ENCODE measurements around the gene LRMDA. TPM values are rescaled to one million over a fixed set of nuclear protein-coding genes. Genes with fewer than 3 reads are reported as not detected.

LRMDA gene
- total and polyA plus RNA-seq, 2 of the 13 experiments (the other 11 are each of a cell fraction or from before 2014, with no cell fraction given) = 13.4 to 22.0 TPM

DNA sequence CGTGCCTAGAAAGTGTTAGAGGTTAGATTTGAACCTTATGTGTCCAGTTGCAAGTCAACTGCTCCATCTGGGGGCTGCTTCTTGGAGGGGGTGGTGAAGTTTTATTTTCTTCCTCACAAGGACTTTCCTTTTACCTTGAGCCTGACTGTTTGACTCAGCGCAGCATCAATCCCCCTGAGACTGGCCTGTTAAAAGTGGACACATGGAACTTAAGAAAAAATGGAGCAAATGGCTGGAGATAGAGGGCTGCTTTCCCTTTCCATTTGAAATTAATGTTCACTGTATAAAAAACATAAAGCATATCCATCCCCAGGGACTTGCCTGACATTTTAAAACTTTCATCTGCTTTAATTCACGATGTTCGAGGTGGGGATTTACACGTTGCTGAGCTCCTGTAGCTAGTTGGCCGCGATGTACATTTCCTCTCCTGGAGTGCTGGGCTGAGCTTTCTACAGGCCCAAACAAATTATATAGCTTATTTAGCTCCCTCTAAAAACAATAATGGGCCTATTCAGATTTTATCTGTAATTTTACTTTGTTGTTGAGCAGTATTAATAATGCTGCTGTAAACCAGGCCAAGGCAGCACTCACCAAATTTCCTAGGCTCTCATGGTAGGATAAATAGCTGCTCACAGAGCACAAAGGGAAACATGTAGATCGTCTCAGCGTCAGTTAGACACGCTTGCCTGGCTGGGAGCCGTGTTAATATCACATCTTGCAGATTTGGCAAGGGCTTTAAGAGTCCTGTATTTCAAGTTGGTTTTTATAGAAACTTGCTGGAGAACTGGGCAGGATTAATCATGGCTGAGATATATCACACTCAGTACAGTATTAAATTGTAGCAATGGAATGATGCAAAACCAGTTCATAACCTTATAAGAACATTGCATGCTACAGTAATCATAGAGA lies 251.5 kb downstream of the LRMDA start (continued):
- TF ChIP-seq, protein P1, sequence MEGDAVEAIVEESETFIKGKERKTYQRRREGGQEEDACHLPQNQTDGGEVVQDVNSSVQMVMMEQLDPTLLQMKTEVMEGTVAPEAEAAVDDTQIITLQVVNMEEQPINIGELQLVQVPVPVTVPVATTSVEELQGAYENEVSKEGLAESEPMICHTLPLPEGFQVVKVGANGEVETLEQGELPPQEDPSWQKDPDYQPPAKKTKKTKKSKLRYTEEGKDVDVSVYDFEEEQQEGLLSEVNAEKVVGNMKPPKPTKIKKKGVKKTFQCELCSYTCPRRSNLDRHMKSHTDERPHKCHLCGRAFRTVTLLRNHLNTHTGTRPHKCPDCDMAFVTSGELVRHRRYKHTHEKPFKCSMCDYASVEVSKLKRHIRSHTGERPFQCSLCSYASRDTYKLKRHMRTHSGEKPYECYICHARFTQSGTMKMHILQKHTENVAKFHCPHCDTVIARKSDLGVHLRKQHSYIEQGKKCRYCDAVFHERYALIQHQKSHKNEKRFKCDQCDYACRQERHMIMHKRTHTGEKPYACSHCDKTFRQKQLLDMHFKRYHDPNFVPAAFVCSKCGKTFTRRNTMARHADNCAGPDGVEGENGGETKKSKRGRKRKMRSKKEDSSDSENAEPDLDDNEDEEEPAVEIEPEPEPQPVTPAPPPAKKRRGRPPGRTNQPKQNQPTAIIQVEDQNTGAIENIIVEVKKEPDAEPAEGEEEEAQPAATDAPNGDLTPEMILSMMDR (CRISPR knock-in tag; IDR thresholded peaks at IDR 0.05) = no peak
- TF ChIP-seq, protein P2, sequence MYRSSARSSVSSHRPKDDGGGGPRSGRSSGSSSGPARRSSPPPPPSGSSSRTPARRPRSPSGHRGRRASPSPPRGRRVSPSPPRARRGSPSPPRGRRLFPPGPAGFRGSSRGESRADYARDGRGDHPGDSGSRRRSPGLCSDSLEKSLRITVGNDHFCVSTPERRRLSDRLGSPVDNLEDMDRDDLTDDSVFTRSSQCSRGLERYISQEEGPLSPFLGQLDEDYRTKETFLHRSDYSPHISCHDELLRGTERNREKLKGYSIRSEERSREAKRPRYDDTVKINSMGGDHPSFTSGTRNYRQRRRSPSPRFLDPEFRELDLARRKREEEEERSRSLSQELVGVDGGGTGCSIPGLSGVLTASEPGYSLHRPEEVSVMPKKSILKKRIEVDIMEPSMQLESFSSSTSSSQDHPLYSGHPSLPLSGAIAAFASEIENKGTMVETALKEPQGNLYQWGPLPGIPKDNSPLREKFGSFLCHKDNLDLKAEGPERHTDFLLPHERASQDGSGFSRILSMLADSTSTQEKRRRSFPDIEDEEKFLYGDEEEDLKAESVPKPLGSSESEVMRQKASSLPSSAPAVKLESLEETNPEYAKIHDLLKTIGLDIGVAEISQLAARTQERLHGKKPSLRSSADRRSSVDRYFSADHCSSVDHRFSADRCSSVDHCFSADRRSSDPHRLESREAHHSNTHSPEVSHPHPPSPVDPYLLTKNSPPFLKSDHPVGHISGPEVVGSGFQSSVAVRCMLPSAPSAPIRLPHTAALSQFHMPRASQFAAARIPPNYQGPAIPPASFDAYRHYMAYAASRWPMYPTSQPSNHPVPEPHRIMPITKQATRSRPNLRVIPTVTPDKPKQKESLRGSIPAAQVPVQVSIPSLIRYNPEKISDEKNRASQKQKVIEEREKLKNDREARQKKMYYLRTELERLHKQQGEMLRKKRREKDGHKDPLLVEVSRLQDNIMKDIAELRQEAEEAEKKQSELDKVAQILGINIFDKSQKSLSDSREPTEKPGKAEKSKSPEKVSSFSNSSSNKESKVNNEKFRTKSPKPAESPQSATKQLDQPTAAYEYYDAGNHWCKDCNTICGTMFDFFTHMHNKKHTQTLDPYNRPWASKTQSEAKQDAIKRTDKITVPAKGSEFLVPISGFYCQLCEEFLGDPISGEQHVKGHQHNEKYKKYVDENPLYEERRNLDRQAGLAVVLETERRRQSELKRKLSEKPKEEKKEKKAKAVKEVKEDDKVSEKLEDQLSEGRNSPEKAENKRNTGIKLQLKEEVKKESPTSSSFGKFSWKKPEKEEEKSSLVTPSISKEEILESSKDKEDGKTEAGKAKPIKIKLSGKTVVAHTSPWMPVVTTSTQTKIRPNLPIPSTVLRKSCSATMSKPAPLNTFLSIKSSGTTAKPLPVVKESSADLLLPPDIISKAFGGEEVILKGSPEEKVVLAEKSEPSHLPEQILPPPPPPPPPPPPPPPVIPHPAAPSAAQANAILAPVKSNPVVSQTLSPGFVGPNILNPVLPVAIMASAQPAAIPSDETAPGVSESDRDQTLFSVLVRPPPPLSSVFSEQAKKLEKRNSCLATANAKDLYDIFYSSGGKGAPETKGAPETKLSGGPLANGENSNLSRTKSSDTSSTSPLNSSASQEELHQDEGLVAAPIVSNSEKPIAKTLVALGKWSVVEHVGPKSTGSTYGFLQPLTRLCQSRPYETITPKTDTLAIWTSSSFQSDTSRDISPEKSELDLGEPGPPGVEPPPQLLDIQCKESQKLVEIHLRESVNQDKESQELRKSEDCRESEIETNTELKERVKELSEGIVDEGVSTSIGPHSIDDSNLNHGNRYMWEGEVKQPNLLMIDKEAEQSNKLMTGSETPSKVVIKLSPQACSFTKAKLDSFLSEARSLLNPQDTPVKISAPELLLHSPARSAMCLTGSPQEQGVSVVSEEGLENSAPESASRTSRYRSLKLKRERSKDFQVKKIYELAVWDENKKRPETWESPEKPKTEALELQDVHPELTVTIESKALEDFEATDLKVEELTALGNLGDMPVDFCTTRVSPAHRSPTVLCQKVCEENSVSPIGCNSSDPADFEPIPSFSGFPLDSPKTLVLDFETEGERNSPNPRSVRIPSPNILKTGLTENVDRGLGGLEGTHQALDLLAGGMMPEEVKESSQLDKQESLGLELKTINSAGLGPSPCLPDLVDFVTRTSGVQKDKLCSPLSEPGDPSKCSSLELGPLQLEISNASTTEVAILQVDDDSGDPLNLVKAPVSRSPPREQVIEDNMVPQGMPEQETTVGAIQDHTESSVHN (CRISPR knock-in tag; IDR thresholded peaks at IDR 0.05) = no peak
- TF ChIP-seq HDAC6 (IDR thresholded peaks at IDR 0.05; ENCODE audit: low read depth, low read length) = no peak
- TF ChIP-seq MEF2D (CRISPR knock-in tag; IDR thresholded peaks at IDR 0.05) = no peak
- TF ChIP-seq, protein P3, sequence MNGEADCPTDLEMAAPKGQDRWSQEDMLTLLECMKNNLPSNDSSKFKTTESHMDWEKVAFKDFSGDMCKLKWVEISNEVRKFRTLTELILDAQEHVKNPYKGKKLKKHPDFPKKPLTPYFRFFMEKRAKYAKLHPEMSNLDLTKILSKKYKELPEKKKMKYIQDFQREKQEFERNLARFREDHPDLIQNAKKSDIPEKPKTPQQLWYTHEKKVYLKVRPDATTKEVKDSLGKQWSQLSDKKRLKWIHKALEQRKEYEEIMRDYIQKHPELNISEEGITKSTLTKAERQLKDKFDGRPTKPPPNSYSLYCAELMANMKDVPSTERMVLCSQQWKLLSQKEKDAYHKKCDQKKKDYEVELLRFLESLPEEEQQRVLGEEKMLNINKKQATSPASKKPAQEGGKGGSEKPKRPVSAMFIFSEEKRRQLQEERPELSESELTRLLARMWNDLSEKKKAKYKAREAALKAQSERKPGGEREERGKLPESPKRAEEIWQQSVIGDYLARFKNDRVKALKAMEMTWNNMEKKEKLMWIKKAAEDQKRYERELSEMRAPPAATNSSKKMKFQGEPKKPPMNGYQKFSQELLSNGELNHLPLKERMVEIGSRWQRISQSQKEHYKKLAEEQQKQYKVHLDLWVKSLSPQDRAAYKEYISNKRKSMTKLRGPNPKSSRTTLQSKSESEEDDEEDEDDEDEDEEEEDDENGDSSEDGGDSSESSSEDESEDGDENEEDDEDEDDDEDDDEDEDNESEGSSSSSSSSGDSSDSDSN (CRISPR knock-in tag; IDR thresholded peaks at IDR 0.05) = no peak
- no peak for TF ChIP-seq PITX1 (CRISPR knock-in tag; IDR thresholded peaks at IDR 0.05)
- TF ChIP-seq SMC3 (IDR thresholded peaks at IDR 0.05; ENCODE audit: low read length) = no peak
- no peak for TF ChIP-seq ZBTB38 (CRISPR knock-in tag; IDR thresholded peaks at IDR 0.05)
- no peak for TF ChIP-seq ONECUT2 (CRISPR knock-in tag; IDR thresholded peaks at IDR 0.05)
- TF ChIP-seq TMF1 (CRISPR knock-in tag; IDR thresholded peaks at IDR 0.05; ENCODE audit: low read depth) = no peak

Measured in HepG2 (cell line).